ENCODE measurements around the gene ANTXR1. TPM values are rescaled to one million over a fixed set of nuclear protein-coding genes. Genes with fewer than 3 reads are reported as not detected.
A peak's percentile ranks its signal among the peaks of the same experiment; 100 is the strongest.

ANTXR1 gene
- total RNA-seq, 1 donor from 2014 or later: 54.3 TPM

DNA sequence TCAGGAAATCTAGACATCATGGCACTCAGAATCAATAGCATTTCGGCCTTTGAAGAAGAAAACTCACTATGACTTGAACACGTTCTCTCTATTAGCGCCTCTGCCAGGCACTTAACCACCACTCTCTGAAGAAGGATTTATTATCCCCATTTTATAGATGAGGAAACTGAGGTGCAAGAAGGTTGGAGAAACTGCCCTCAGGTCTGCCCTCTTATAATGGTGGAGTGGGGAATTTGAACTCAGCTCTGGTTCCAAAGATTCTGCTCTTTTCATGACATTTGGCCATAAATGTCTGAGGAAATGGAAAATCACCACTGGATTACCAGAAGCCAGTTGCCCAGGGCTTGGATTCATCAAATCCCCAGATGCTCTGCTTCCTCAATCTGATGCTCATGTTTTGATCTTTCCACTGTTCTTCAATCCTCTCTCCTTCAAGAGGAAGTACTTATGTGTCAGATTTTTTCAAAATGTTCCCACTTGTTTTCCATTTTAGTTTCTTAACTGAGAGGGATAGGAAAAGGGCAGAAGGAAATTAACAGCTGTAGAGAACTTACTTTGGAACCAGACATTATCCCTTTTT is 68.1 kb downstream of the ANTXR1 start:
- TF ChIP-seq, protein P1, sequence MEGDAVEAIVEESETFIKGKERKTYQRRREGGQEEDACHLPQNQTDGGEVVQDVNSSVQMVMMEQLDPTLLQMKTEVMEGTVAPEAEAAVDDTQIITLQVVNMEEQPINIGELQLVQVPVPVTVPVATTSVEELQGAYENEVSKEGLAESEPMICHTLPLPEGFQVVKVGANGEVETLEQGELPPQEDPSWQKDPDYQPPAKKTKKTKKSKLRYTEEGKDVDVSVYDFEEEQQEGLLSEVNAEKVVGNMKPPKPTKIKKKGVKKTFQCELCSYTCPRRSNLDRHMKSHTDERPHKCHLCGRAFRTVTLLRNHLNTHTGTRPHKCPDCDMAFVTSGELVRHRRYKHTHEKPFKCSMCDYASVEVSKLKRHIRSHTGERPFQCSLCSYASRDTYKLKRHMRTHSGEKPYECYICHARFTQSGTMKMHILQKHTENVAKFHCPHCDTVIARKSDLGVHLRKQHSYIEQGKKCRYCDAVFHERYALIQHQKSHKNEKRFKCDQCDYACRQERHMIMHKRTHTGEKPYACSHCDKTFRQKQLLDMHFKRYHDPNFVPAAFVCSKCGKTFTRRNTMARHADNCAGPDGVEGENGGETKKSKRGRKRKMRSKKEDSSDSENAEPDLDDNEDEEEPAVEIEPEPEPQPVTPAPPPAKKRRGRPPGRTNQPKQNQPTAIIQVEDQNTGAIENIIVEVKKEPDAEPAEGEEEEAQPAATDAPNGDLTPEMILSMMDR (IDR thresholded peaks at IDR 0.05): no peak
- intact Hi-C loops (cut with DNase I): no loop called here
- Histone ChIP-seq H3K9me3 (no peaks in the 10 kb centered on the region), H3K36me3 (peaks cover 11% of the 10 kb centered on the region), H3K27me3 (ENCODE audit: low read depth) (no peaks in the 10 kb centered on the region), H3K27ac (no peak overlapping the region), H3K4me3 (no peak overlapping the region), H3K4me1 (peaks cover 41% of the 10 kb centered on the region)
- ATAC-seq (no peak), DNase-seq (no peak)

DNA sequence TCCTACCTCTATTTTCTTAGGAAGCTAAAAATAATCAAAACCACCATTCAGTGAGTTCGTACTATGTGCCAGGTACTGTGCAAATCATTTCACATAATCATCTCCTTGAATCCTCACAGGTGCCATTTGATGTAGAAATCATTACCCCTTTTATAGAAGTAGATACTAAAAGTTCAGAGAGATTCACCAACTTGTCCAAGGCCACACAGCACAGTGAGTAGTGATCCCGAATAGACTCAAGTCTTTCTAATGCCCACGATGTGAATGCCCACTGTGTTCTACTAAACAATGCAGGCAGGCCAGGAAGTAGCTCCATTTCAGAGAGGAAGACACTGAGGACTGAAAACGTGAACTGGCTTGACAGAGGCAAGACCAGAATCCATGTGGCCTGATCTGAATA is 68.8 kb downstream of the ANTXR1 start:
- peak overlapping the region; percentile 22 for H3K27ac ChIP-seq
- H3K27me3 ChIP-seq (ENCODE audit: low read depth): no peaks in the 10 kb centered on the region
- no peak for ATAC-seq
- DNase-seq: no peak
- no peaks in the 10 kb centered on the region for H3K9me3 ChIP-seq
- TF ChIP-seq, protein P1 (IDR thresholded peaks at IDR 0.05): no peak
- H3K4me1 ChIP-seq: peaks cover 48% of the 10 kb centered on the region
- intact Hi-C loops (cut with DNase I): no loop called here
- no peak overlapping the region for H3K4me3 ChIP-seq
- peaks cover 11% of the 10 kb centered on the region for H3K36me3 ChIP-seq

DNA sequence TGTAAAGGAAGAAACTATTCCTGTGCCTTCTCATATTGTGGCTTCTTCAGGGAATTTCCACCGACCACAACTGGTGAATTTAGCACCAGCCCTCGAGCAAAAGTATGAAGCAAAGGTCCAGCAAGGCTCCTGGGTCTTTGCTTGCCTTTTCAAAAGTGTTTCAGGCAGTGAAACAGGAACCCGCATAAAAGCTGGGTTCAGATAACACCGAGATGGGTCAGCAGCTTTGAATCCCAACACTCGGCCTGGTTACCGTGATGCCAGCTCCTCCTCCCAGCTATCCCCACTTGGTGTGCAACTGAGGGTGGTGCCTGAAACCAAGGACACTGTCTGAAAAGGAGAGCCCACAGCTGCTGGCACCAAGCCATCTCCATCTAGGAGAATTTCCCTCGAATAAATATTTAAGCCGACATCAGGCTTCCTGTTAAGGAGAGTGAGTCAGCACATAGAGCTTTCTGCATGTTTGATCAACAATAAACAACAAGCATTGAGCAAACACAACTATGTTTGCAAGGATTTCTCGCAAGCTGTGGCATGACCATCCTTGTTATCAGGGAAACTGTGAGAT is 69.5 kb downstream of the ANTXR1 start:
- ATAC-seq (peak; percentile 29 to 48), DNase-seq (peak; percentile 57)
- no peak overlapping the region for H3K4me3 ChIP-seq
- H3K9me3 ChIP-seq: no peaks in the 10 kb centered on the region
- H3K4me1 ChIP-seq: peaks cover 56% of the 10 kb centered on the region
- peaks cover 10% of the 10 kb centered on the region for H3K36me3 ChIP-seq
- H3K27me3 ChIP-seq (ENCODE audit: low read depth): no peaks in the 10 kb centered on the region
- TF ChIP-seq, protein P1 (IDR thresholded peaks at IDR 0.05): no peak
- H3K27ac ChIP-seq: peak overlapping the region; percentile 22
- intact Hi-C loops (cut with DNase I): no loop called here

DNA sequence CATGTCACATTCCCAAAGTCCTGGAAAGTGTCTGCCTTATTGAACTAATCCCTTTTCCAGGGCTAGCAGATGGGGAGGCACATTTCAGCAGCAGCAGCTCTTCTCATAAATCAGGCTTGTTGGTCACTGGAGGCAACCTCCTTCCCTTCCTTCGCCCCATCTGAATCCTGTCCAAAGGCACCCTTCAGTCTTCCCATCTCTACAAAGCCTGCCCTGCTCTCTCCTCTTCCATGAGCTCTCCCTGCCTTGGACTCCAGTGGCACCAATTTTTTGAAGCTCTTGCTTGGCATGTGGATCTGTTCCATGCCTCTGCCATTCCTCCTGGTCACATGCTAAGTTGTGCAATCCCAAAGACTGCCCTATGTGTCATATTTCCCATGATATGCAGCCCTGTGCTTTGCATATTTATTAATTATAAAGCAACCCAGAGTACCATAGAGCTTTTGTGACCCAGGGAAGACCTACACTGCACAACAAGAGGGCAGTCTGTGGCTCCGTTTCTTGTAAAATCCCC is 70.3 kb downstream of the ANTXR1 start:
- Histone ChIP-seq H3K4me3 (no peak overlapping the region), H3K27me3 (ENCODE audit: low read depth) (no peaks in the 10 kb centered on the region), H3K27ac (peak overlapping the region; percentile 22), H3K9me3 (no peaks in the 10 kb centered on the region), H3K36me3 (peaks cover 2% of the 10 kb centered on the region), H3K4me1 (peaks cover 58% of the 10 kb centered on the region)
- ATAC-seq (peak; percentile 39 to 43), DNase-seq (no peak)
- TF ChIP-seq, protein P1 (IDR thresholded peaks at IDR 0.05): no peak
- intact Hi-C loops (cut with DNase I): no loop called here

DNA sequence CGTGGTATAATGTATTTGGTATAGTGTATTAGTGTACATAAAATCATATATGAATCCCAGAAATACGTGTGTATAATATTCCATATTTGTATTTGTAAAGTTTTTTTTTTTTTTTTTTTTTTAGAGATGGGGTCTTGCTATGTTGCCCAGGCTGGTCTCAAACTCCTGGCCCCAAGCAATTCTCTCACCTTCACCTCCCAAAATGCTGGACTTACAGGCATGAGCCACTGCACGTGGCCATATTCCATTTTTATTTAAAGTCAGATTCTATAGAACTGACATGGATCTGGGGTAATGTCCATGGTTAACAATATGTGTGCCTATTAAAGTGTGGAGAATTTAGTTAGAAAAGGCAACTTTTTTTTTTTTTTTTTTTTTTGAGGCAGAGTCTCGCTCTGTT is 71.5 kb downstream of the ANTXR1 start:
- TF ChIP-seq, protein P1 (IDR thresholded peaks at IDR 0.05): no peak
- intact Hi-C loops (cut with DNase I): no loop called here
- peaks cover 60% of the 10 kb centered on the region for H3K4me1 ChIP-seq
- ATAC-seq (no peak), DNase-seq (no peak)
- no peak overlapping the region for H3K4me3 ChIP-seq
- no peaks in the 10 kb centered on the region for H3K27me3 ChIP-seq (ENCODE audit: low read depth)
- no peaks in the 10 kb centered on the region for H3K36me3 ChIP-seq
- H3K27ac ChIP-seq: no peak overlapping the region
- no peaks in the 10 kb centered on the region for H3K9me3 ChIP-seq

Data from lower lobe of right lung (tissue), 2 donors.